ENCODE data around the gene ACSL1. TPM values are rescaled to one million over a fixed set of nuclear protein-coding genes. Genes with fewer than 3 reads are reported as not detected.

Gene ACSL1

DNA sequence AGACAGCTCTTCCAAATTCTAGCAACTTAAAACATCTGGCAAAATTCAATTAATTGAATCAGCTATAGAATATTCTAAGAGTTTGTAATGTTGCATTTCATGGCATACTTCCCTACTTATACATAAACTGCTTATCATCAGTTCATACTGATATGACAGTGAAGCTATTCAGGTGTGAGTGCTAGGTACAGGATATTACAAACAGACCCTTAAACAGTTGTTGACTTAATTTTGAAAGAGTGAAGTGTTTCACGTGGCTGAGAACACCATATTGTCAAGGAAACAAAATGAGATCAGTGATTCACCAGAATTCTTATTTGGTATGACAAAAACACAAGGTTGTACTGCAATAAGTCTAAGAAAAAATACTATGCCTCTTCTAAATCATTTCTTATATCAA lies 119.3 kb downstream of the ACSL1 start:
- Histone ChIP-seq H2AK5ac (ENCODE audit: low read length, severe bottlenecking) (no peak overlapping the region), H3K18ac (ENCODE audit: low read depth in 1 of 2, low read length in 2 of 2) (no peak overlapping the region)

DNA sequence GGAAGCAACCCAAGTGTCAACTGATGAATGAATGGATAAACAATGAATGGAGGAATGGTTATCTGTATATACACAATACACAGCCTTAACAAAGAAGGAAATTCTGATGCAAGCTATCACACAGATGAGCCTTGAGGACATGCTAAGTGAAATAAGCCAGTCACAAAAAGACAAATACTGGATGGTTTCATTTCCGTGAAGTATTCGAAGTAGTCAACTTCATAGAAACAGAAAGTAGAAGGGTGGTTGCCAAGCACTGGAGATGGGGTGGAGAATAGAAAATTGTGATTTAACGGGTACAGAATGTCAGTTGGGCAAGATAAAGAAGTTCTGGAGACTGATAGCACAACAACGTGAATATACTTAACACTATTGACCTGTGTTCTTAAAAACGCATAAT lies 120.1 kb downstream of the ACSL1 start:
- H2AFZ ChIP-seq (ENCODE audit: low read depth, low read length), result no peak overlapping the region
- DNase-seq, result no peak
- no peak overlapping the region for H2BK5ac ChIP-seq (ENCODE audit: low read depth, low read length, poor library complexity, severe bottlenecking)
- no peak overlapping the region for H4K8ac ChIP-seq (ENCODE audit: low read length)
- H3K79me1 ChIP-seq (replicated peaks; ENCODE audit: low read length, poor library complexity, severe bottlenecking), result peaks cover 6% of the 10 kb centered on the region
- H3K27ac ChIP-seq (ENCODE audit: low read length, poor library complexity, severe bottlenecking), result no peak overlapping the region
- H3K23ac ChIP-seq (ENCODE audit: low read length in 2 of 2), result no peak overlapping the region
- H3K4me2 ChIP-seq (ENCODE audit: low read length, poor library complexity, severe bottlenecking), result no peak overlapping the region
- no peak overlapping the region for H4K91ac ChIP-seq (ENCODE audit: low read length)
- H3K14ac ChIP-seq (ENCODE audit: low read length in 2 of 2), result no peak overlapping the region
- H3K27me3 ChIP-seq (ENCODE audit: control insufficient read depth in 1 of 2, insufficient read depth in 1 of 2, low read length in 2 of 2), result no peaks in the 10 kb centered on the region
- peaks cover 3% of the 10 kb centered on the region for H3K4me1 ChIP-seq (ENCODE audit: control insufficient read depth, insufficient read depth, low read depth, low read length)
- no peak overlapping the region for H3K4me3 ChIP-seq (ENCODE audit: insufficient read depth in 1 of 2, low read depth in 1 of 2, low read length in 2 of 2)
- H3K36me3 ChIP-seq (ENCODE audit: control insufficient read depth in 1 of 2, insufficient read depth in 2 of 2, low read depth in 1 of 2, low read length in 2 of 2), result peaks cover 2 to 5% of the 10 kb centered on the region in 2 experiments
- H3K4ac ChIP-seq (ENCODE audit: low read depth in 1 of 2, low read length in 2 of 2), result no peak overlapping the region
- 100% methylated on average over 3 of the region's 5 CpGs for WGBS
- H3K9me3 ChIP-seq (ENCODE audit: control insufficient read depth, low read length), result no peaks in the 10 kb centered on the region
- H2BK120ac ChIP-seq (ENCODE audit: low read depth, low read length), result no peak overlapping the region
- no peak overlapping the region for H3K18ac ChIP-seq (ENCODE audit: low read depth in 1 of 2, low read length in 2 of 2)
- no peak overlapping the region for H3K9ac ChIP-seq (ENCODE audit: low read length)
- no peak overlapping the region for H2BK15ac ChIP-seq (ENCODE audit: low read depth, poor library complexity, severe bottlenecking)
- H2AK5ac ChIP-seq (ENCODE audit: low read length, severe bottlenecking), result no peak overlapping the region
- H2BK12ac ChIP-seq (ENCODE audit: low read length in 2 of 2), result no peak overlapping the region

More for the DNA sequence above, 119.3 kb downstream of the ACSL1 start:
- Histone ChIP-seq H3K23ac (ENCODE audit: low read length in 2 of 2) (no peak overlapping the region), H3K4ac (ENCODE audit: low read depth in 1 of 2, low read length in 2 of 2) (no peak overlapping the region), H2BK12ac (ENCODE audit: low read length in 2 of 2) (no peak overlapping the region), H3K27me3 (ENCODE audit: control insufficient read depth in 1 of 2, insufficient read depth in 1 of 2, low read length in 2 of 2) (no peaks in the 10 kb centered on the region), H2AFZ (ENCODE audit: low read depth, low read length) (no peak overlapping the region), H3K36me3 (ENCODE audit: control insufficient read depth in 1 of 2, insufficient read depth in 2 of 2, low read depth in 1 of 2, low read length in 2 of 2) (peaks cover 2 to 5% of the 10 kb centered on the region in 2 experiments), H2BK5ac (ENCODE audit: low read depth, low read length, poor library complexity, severe bottlenecking) (no peak overlapping the region), H2BK15ac (ENCODE audit: low read depth, poor library complexity, severe bottlenecking) (no peak overlapping the region), H3K79me1 (replicated peaks; ENCODE audit: low read length, poor library complexity, severe bottlenecking) (peaks cover 6% of the 10 kb centered on the region), H2BK120ac (ENCODE audit: low read depth, low read length) (no peak overlapping the region), H3K9ac (ENCODE audit: low read length) (no peak overlapping the region), H3K4me3 (ENCODE audit: insufficient read depth in 1 of 2, low read depth in 1 of 2, low read length in 2 of 2) (no peak overlapping the region), H4K8ac (ENCODE audit: low read length) (no peak overlapping the region), H3K4me1 (ENCODE audit: control insufficient read depth, insufficient read depth, low read depth, low read length) (peaks cover 3% of the 10 kb centered on the region), H3K4me2 (ENCODE audit: low read length, poor library complexity, severe bottlenecking) (no peak overlapping the region), H4K91ac (ENCODE audit: low read length) (no peak overlapping the region), H3K14ac (ENCODE audit: low read length in 2 of 2) (no peak overlapping the region), H3K9me3 (ENCODE audit: control insufficient read depth, low read length) (no peaks in the 10 kb centered on the region), H3K27ac (ENCODE audit: low read length, poor library complexity, severe bottlenecking) (no peak overlapping the region)
- no CpG with 5 or more reads among the region's 1 CpG for WGBS
- no peak for DNase-seq

Small RNA genes lying within 50 kb of the gene (small RNA-seq; reads per million reads assigned to genes)
- not detected for gene MIR3945 (ENCODE audit: low read depth)

Measured in mesenchymal stem cell (in vitro differentiated cells and primary cell).